GM12874 (cell line): Measurements from ENCODE around the gene LILRB1.
"Not testable (repeated sequence)": the region's sequence is repeated elsewhere in the genome, so short reads cannot be mapped to it uniquely, and the experiment has no call there.

Experiments
- TF ChIP-seq, protein P1 (sequence below): IDR thresholded peaks from 2 replicates; pipeline ENCODE4 v1.5.1; 2011; ENCODE audit warnings: low read depth, mild to moderate bottlenecking, control low read depth, low read length, moderate library complexity; ENCODE audit not compliant: insufficient read depth

The LILRB1 gene

GRCh38 chr19:54630262-54630661 lies at the start of gene LILRB1:
Gene LILRB1 (plus strand): TSS chr19:54630484. CDS start chr19:54631074, 590 bp downstream.
- TF ChIP-seq, protein P1, sequence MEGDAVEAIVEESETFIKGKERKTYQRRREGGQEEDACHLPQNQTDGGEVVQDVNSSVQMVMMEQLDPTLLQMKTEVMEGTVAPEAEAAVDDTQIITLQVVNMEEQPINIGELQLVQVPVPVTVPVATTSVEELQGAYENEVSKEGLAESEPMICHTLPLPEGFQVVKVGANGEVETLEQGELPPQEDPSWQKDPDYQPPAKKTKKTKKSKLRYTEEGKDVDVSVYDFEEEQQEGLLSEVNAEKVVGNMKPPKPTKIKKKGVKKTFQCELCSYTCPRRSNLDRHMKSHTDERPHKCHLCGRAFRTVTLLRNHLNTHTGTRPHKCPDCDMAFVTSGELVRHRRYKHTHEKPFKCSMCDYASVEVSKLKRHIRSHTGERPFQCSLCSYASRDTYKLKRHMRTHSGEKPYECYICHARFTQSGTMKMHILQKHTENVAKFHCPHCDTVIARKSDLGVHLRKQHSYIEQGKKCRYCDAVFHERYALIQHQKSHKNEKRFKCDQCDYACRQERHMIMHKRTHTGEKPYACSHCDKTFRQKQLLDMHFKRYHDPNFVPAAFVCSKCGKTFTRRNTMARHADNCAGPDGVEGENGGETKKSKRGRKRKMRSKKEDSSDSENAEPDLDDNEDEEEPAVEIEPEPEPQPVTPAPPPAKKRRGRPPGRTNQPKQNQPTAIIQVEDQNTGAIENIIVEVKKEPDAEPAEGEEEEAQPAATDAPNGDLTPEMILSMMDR: not testable (repeated sequence)

DNA sequence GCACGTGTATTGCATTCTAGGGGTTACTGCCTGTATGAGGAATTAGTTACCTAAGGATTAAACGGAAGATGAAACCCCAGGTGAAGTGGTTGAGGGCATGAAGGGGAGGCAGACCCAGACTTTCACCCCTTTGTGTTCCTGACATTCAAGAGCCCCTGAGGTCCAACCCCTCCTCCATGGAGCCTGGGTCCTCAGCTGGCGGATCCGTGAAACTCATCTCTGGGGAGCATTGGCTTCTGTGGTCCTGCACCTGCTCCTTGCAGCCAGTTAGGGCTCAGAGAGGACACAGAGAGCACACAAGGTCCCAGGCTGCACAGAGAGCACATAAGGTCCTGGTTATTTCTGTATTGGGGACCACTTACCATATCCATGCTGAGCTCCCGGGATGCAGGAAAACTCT lies 43.9 kb upstream of the LILRB1 start:
- TF ChIP-seq, protein P1: no peak

GRCh38 chr19:54587026-54587425 lies 43.3 kb upstream of the LILRB1 start:
- TF ChIP-seq, protein P1: no peak

DNA sequence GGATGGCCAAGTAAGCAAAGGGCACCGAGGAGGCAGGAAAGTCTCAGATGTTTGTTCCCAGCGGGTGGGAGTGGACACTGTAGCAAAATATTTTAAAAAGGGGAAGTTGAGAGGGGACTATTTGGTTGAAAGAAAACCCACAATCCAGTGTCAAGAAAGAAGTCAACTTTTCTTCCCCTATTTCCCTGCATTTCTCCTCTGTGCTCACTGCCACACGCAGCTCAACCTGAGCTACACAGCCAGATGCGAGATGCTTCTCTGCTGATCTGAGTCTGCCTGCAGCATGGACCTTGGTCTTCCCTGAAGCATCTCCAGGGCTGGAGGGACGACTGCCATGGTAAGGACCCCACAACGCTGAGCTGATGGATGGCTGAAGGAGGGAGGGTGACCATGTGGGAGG lies 36.8 kb upstream of the LILRB1 start, which contains the start of gene LILRA1:
Gene LILRA1, plus strand, starts transcription at position 188 of the 400 bp plus-strand sequence. CDS start 613 bp downstream, outside the sequence.
- TF ChIP-seq, protein P1: not testable (repeated sequence)

GRCh38 chr19:54594737-54595136 lies 35.5 kb upstream of the LILRB1 start:
- TF ChIP-seq, protein P1: no peak

DNA sequence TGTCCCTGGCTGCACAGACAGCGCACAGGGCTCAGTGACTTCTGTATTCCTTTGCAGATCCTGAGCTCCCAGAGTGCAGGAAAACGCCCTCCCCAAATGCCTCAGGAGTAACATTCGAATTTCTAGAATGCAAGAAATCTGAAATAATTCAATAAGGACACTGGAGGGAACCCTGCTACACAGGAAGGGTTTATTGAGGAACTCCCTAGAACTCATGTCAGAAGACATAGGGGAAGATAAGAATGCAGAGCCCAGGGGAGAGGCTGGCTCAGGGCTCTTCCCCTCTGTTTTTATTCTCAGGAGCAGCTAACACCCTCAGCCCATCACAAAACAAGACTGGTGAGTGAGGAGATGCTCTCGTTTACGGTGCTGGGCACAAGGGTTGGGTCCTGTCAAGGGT lies 30.1 kb upstream of the LILRB1 start:
- TF ChIP-seq, protein P1: no peak

DNA sequence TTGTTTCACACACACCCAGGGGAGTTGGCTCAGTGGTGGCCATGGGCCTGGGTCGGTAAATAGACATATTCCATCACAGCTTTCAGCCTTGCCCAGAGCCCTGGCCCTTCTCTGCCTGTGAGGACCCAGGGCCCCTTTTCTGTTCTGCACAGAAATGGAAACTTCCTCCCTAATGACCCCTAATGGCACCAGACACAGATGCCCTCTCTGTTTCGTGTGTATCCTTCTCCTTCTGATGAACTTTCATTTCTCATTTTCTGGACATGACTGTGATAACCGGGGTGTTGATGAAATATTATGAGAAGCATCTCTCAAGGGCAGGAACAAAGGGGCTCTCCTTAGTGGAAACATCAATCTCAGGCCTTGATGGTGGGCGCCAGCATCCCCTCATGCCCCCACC lies 24.1 kb upstream of the LILRB1 start:
- TF ChIP-seq, protein P1: no peak
